Liver (tissue), 3 donors: ENCODE measurements around the gene LRRTM4.
"Not testable (repeated sequence)": the region's sequence is repeated elsewhere in the genome, so short reads cannot be mapped to it uniquely, and the experiment has no call there.

Experiments used
- EGR1 ChIP-seq, 2 donors: IDR thresholded peaks; 2 replicates each; pipeline ENCODE4 v1.6.1; 2016 to 2018; ENCODE audit warnings: antibody characterized with exemption in 2 of 2, low read depth in 2 of 2
- FOXA1 ChIP-seq: IDR thresholded peaks from 2 replicates; pipeline ENCODE4 v1.6.1; 2016; ENCODE audit warnings: antibody characterized with exemption
- GABPA ChIP-seq, 2 donors: IDR thresholded peaks in 1 of 2; conservative IDR thresholded peaks in 1 of 2; 2 replicates each; pipeline ENCODE4 v1.6.1; 2016; ENCODE audit warnings: antibody characterized with exemption in 2 of 2, mild to moderate bottlenecking in 1 of 2, moderate library complexity in 1 of 2
- HNF4G ChIP-seq: IDR thresholded peaks from 2 replicates; pipeline ENCODE4 v1.6.1; 2016; ENCODE audit warnings: antibody characterized with exemption
- JUND ChIP-seq, 2 donors: IDR thresholded peaks; 2 replicates each; pipeline ENCODE4 v1.6.1; 2016; ENCODE audit warnings: antibody characterized with exemption in 2 of 2
- NR2F2 ChIP-seq: IDR thresholded peaks from 2 replicates; pipeline ENCODE4 v1.6.1; 2016; ENCODE audit warnings: antibody characterized with exemption
- RAD21 ChIP-seq, 2 donors: IDR thresholded peaks; 2 replicates each; pipeline ENCODE4 v1.6.1; 2016; ENCODE audit warnings: antibody characterized with exemption in 2 of 2, mild to moderate bottlenecking in 2 of 2
- RXRA ChIP-seq, 2 donors: IDR thresholded peaks; 2 replicates each; pipeline ENCODE4 v1.6.1; 2017 to 2018; ENCODE audit warnings: antibody characterized with exemption in 2 of 2, mild to moderate bottlenecking in 1 of 2
- YY1 ChIP-seq: IDR thresholded peaks from 2 replicates; pipeline ENCODE4 v1.6.1; 2016; ENCODE audit warnings: antibody characterized with exemption, mild to moderate bottlenecking
- TF ChIP-seq, protein P1 (sequence below): fragments of 150-350 bp; IDR thresholded peaks from 2 replicates; pipeline ENCODE4 v1.5.1; 2017; ENCODE audit warnings: improper control_type of control experiment, low read depth, low read length; ENCODE audit not compliant: missing input control
- TF ChIP-seq, protein P2 (sequence below): IDR thresholded peaks from 2 replicates; pipeline ENCODE4 v1.6.1; 2016; ENCODE audit warnings: antibody characterized with exemption
- TF ChIP-seq, protein P3 (sequence below): IDR thresholded peaks from 2 replicates; pipeline ENCODE4 v1.6.1; 2016; ENCODE audit warnings: antibody characterized with exemption, mild to moderate bottlenecking
- TF ChIP-seq, protein P4 (sequence below): IDR thresholded peaks from 2 replicates; pipeline ENCODE4 v1.6.1; 2016; ENCODE audit warnings: antibody characterized with exemption
- donor health status: healthy.
- donor health status: healthy.

DNA sequence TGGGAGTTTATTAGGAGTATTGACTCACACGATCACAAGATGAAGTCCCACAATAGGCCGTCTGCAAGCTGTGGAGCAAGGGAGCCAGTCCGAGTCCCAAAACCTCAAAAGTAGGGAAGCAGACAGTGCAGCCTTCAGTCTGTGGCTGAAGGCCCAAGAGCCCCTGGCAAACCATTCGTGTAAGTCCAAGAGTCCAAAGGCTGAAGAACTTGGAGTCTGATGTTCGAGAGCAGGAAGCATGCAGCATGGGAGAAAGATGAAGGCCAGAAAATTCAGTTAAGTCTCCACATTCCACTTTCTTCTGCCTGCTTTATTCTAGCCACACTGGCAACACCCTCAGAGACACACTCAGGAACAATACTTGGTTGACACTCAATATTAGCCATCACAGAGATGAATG is 492.9 kb downstream of the LRRTM4 start:
- TF ChIP-seq, protein P1, sequence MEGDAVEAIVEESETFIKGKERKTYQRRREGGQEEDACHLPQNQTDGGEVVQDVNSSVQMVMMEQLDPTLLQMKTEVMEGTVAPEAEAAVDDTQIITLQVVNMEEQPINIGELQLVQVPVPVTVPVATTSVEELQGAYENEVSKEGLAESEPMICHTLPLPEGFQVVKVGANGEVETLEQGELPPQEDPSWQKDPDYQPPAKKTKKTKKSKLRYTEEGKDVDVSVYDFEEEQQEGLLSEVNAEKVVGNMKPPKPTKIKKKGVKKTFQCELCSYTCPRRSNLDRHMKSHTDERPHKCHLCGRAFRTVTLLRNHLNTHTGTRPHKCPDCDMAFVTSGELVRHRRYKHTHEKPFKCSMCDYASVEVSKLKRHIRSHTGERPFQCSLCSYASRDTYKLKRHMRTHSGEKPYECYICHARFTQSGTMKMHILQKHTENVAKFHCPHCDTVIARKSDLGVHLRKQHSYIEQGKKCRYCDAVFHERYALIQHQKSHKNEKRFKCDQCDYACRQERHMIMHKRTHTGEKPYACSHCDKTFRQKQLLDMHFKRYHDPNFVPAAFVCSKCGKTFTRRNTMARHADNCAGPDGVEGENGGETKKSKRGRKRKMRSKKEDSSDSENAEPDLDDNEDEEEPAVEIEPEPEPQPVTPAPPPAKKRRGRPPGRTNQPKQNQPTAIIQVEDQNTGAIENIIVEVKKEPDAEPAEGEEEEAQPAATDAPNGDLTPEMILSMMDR: not testable (repeated sequence)
- not testable (repeated sequence) for TF ChIP-seq YY1; GABPA (IDR thresholded peaks at IDR 0.05 in 1 of 2, conservative IDR thresholded peaks at IDR 0.05 in 1 of 2); RAD21 (IDR thresholded peaks at IDR 0.05); NR2F2; JUND (IDR thresholded peaks at IDR 0.05); EGR1 (IDR thresholded peaks at IDR 0.05; ENCODE audit: low read depth in 2 of 2); FOXA1
- TF ChIP-seq, protein P2, sequence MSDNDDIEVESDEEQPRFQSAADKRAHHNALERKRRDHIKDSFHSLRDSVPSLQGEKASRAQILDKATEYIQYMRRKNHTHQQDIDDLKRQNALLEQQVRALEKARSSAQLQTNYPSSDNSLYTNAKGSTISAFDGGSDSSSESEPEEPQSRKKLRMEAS: not testable (repeated sequence)
- peak in 1 of 2 donors; percentile 11 for TF ChIP-seq RXRA (IDR thresholded peaks at IDR 0.05)
- TF ChIP-seq, protein P3, sequence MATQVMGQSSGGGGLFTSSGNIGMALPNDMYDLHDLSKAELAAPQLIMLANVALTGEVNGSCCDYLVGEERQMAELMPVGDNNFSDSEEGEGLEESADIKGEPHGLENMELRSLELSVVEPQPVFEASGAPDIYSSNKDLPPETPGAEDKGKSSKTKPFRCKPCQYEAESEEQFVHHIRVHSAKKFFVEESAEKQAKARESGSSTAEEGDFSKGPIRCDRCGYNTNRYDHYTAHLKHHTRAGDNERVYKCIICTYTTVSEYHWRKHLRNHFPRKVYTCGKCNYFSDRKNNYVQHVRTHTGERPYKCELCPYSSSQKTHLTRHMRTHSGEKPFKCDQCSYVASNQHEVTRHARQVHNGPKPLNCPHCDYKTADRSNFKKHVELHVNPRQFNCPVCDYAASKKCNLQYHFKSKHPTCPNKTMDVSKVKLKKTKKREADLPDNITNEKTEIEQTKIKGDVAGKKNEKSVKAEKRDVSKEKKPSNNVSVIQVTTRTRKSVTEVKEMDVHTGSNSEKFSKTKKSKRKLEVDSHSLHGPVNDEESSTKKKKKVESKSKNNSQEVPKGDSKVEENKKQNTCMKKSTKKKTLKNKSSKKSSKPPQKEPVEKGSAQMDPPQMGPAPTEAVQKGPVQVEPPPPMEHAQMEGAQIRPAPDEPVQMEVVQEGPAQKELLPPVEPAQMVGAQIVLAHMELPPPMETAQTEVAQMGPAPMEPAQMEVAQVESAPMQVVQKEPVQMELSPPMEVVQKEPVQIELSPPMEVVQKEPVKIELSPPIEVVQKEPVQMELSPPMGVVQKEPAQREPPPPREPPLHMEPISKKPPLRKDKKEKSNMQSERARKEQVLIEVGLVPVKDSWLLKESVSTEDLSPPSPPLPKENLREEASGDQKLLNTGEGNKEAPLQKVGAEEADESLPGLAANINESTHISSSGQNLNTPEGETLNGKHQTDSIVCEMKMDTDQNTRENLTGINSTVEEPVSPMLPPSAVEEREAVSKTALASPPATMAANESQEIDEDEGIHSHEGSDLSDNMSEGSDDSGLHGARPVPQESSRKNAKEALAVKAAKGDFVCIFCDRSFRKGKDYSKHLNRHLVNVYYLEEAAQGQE: not testable (repeated sequence)
- TF ChIP-seq, protein P4, sequence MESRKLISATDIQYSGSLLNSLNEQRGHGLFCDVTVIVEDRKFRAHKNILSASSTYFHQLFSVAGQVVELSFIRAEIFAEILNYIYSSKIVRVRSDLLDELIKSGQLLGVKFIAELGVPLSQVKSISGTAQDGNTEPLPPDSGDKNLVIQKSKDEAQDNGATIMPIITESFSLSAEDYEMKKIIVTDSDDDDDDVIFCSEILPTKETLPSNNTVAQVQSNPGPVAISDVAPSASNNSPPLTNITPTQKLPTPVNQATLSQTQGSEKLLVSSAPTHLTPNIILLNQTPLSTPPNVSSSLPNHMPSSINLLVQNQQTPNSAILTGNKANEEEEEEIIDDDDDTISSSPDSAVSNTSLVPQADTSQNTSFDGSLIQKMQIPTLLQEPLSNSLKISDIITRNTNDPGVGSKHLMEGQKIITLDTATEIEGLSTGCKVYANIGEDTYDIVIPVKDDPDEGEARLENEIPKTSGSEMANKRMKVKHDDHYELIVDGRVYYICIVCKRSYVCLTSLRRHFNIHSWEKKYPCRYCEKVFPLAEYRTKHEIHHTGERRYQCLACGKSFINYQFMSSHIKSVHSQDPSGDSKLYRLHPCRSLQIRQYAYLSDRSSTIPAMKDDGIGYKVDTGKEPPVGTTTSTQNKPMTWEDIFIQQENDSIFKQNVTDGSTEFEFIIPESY: not testable (repeated sequence)
- peak; percentile 39 for TF ChIP-seq HNF4G
